ENCODE results near the gene CARMIL1. TPM values are rescaled to one million over a fixed set of nuclear protein-coding genes. Genes with fewer than 3 reads are reported as not detected.

Gene CARMIL1
- total RNA-seq = 10 to 100 TPM in 3 of 5 experiments, 1 to 10 TPM in 2; 3.3 to 12.8 (median 10.4) TPM
- 1 to 10 TPM; 2.2 to 3.4 TPM for polyA plus RNA-seq
- total RNA-seq = 38.6 reads per million, percentile 65 among the genes with 10 or more reads in this experiment

DNA sequence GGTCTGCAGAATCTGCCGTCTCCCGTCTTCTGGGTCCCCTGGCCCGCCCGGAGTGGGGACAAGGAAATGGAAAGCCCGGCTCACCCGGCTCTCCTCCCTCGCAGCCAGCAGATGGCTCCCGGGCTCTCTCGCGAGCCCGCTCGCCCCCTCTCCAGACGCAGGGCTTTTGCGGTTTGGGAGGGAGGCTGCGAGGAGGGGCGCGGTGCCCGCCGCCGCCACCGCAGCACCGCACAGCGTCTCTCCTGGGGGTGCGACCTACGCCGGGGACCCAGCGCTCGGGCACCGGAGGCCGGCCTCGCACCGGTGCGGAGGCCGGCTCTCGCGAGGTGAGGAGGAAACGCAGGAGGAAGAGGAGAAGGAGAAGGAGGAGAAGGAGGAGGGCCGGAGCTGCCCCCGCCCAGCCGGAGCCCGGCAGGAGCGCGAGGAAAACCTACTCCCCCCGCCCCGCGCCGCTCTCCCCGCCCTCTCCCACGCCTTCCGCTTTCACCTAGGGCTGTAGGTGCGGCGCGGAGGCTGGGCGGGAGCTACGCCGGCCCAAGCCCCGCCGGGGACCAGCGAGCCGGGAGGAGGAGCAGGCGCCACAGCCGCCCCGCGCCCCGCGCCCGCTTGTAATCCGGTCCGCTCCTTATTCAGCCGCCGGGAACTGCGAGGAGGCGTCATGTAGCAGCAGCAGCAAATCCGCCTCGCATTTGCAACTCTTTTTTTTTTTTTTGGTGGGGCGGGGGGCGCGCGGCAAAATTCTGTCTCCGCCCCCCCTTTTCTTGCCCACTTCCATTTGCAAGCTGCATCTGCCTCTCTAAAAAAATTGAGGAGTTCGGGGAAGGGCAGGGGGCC lies at the start of gene CARMIL1:
Gene CARMIL1 (plus strand): TSS at position 461 of the 834 bp plus-strand sequence. CDS start 422 bp downstream, outside the sequence.
- H3K27me3 Mint-ChIP-seq = peaks cover 0 to 16% (median 6%) of the 10 kb centered on the region in 5 donors
- intact Hi-C loops (cut with micrococcal nuclease) = loop anchor here (1.0 to 5.0 kb wide), 9 partner anchors 14 to 683 kb away; partner anchors contain the start of gene TRIM38 (in 1 of the 2)
- H3K36me3 ChIP-seq (ENCODE audit: control insufficient read depth in 2 of 3, insufficient read depth in 3 of 3, low read length in 3 of 3) = peaks cover 0 to 4% (median 0%) of the 10 kb centered on the region in 3 experiments

DNA sequence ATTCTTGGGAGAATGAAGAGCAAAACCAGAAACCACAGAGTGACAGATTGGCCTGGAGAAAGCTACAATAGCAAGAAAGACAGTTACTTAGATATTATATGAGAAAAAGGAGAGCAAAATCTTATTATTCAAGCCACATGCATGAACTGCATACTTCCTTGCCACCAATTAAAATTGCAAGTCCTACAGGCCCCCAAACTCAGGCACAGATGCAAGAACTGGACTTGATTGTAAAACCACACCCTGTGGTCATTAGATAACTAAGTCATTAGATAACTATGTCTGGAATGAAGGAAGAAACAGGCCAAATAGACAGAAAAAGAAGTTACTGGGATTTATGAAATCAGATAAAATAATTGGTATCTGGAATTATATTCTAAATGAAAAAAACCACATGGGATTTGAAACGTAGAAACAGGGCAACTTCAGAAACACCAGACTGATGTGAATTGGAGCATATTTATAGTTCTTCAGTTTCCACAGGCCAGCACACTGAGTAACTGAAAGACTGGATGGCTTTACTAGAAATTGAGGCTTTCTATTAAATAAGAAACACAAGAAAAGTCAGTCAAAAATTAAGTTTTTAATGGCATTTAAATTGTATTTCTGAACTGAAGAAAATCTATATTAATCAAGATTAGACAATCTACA lies 49.4 kb upstream of the CARMIL1 start:
- ATAC-seq (no peak), DNase-seq (no peak)
- Mint-ChIP-seq H3K36me3 (no peaks in the 10 kb centered on the region), H3K27me3 (peaks cover 0 to 8% (median 5%) of the 10 kb centered on the region in 5 donors), H3K27ac (no peak overlapping the region), H3K9me3 (no peaks in the 10 kb centered on the region), H3K4me1 (no peaks in the 10 kb centered on the region), H3K4me3 (no peak overlapping the region)
- Histone ChIP-seq H3K4me1 (ENCODE audit: control insufficient read depth in 2 of 2, insufficient read depth in 2 of 2, low read length in 2 of 2) (no peaks in the 10 kb centered on the region), H3K4me3 (ENCODE audit: low read length) (no peak overlapping the region), H3K36me3 (ENCODE audit: control insufficient read depth in 2 of 3, insufficient read depth in 3 of 3, low read length in 3 of 3) (no peaks in the 10 kb centered on the region), H3K27me3 (ENCODE audit: control insufficient read depth in 2 of 2, insufficient read depth in 2 of 2, low read length in 2 of 2) (no peaks in the 10 kb centered on the region), H3K9me3 (ENCODE audit: control insufficient read depth in 2 of 3, low read length in 3 of 3) (no peaks in the 10 kb centered on the region), H3K27ac (ENCODE audit: low read depth, low read length) (no peak overlapping the region)
- POLR2A ChIA-PET = no interaction called here
- intact Hi-C loops (cut with micrococcal nuclease) = no loop called here
- CTCF ChIA-PET = no interaction called here

More for the DNA sequence above, at the start of gene CARMIL1:
- DNase-seq (peak; percentile 46 to 76 (median 70)), ATAC-seq (peak; percentile 84)
- POLR2A ChIA-PET = interaction anchor here (0.6 to 3.1 kb wide), 15 partner anchors 8 to 211 kb away, joined by 3 to 22 read pairs (median 4); no protein-coding TSS in a partner anchor
- CTCF ChIA-PET = interaction anchor here (0.6 to 3.3 kb wide), 25 partner anchors 8 to 319 kb away, joined by 3 to 77 read pairs (median 3); no protein-coding TSS in a partner anchor
- Histone ChIP-seq H3K27me3 (ENCODE audit: control insufficient read depth in 2 of 2, insufficient read depth in 2 of 2, low read length in 2 of 2) (no peaks in the 10 kb centered on the region), H3K27ac (ENCODE audit: low read depth, low read length) (peak within 1 kb of the TSS; percentile 77), H3K4me1 (ENCODE audit: control insufficient read depth in 2 of 2, insufficient read depth in 2 of 2, low read length in 2 of 2) (peaks cover 14 to 15% of the 10 kb centered on the region in 2 donors), H3K4me3 (ENCODE audit: low read length) (peak within 1 kb of the TSS; percentile 64), H3K9me3 (ENCODE audit: control insufficient read depth in 2 of 3, low read length in 3 of 3) (no peaks in the 10 kb centered on the region)
- peaks cover 0 to 3% (median 0%) of the 10 kb centered on the region in 5 donors for H3K36me3 Mint-ChIP-seq
- peak within 1 kb of the TSS; percentile 74 to 94 (median 90) for H3K27ac Mint-ChIP-seq
- peaks cover 19 to 62% (median 41%) of the 10 kb centered on the region in 7 donors for H3K4me1 Mint-ChIP-seq
- no peaks in the 10 kb centered on the region for H3K9me3 Mint-ChIP-seq
- peak within 1 kb of the TSS; percentile 88 to 98 (median 94) for H3K4me3 Mint-ChIP-seq

DNA sequence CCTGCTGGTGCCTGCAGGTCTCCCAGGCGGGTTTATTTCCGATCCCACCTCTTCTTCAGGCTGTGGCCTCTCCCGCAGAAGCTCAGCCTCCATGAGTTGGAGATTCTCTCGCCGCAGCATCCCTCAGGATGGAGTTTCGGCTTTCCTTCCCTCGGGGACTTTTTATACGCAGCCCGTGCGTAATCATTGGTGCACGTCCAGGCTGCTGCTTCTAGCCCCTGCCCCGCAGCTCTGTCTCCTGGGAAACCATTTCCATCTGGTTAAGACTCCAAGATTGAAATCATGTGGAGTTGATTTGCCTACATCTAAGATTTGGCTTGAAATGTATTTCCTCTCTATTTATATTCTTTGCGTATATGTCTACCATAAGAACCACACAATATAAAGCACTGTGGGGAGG lies 46.7 kb upstream of the CARMIL1 start:
- Histone ChIP-seq H3K4me3 (ENCODE audit: low read length) (no peak overlapping the region), H3K27ac (ENCODE audit: low read depth, low read length) (no peak overlapping the region), H3K9me3 (ENCODE audit: control insufficient read depth in 2 of 3, low read length in 3 of 3) (no peaks in the 10 kb centered on the region), H3K4me1 (ENCODE audit: control insufficient read depth in 2 of 2, insufficient read depth in 2 of 2, low read length in 2 of 2) (no peaks in the 10 kb centered on the region), H3K27me3 (ENCODE audit: control insufficient read depth in 2 of 2, insufficient read depth in 2 of 2, low read length in 2 of 2) (no peaks in the 10 kb centered on the region), H3K36me3 (ENCODE audit: control insufficient read depth in 2 of 3, insufficient read depth in 3 of 3, low read length in 3 of 3) (no peaks in the 10 kb centered on the region)
- intact Hi-C loops (cut with micrococcal nuclease) = no loop called here
- peaks cover 0 to 5% (median 0%) of the 10 kb centered on the region in 5 donors for H3K27me3 Mint-ChIP-seq
- POLR2A ChIA-PET = no interaction called here
- no peak overlapping the region for H3K4me3 Mint-ChIP-seq
- no peak for ATAC-seq
- no peaks in the 10 kb centered on the region for H3K36me3 Mint-ChIP-seq
- CTCF ChIA-PET = no interaction called here
- no peaks in the 10 kb centered on the region for H3K9me3 Mint-ChIP-seq
- no peak for DNase-seq
- H3K4me1 Mint-ChIP-seq = no peaks in the 10 kb centered on the region
- no peak overlapping the region for H3K27ac Mint-ChIP-seq

DNA sequence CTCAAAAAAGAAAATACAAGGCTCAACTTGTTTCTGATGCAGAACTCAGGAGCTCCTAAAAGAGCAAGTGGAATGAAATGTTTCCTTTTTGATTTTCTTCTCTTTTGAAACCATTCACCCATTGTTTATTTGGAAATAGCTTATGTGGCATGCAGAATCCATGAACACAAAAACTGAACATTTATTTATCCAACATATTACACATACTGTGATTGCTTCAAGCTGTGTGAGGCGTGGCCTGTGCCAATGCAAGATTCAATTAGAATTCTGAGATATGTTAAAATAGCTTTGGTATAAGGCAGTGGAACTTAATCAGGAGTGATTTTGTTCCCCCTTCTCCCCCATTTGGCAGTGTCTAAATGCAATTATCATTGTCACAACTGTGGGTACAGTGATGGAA lies 45.9 kb upstream of the CARMIL1 start:
- intact Hi-C loops (cut with micrococcal nuclease) = no loop called here

DNA sequence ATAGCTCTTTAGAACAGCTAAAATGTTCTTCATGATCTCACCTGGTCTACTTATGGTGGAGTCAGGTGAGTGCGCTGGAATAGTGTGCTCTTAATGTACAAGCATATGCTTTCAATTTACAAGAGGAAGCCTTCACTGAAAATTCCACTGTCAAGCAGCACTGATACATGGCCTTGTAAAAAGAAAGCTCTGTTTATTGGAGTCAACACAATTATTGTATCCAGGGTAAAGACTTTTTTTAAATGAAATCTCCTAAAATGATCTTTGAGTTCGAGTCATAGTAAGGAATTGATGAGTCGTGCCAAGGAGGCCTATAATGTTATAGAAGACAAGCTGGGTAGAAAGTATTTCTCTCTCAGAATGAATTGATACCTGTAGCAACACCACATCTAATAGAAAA lies 41.6 kb upstream of the CARMIL1 start:
- no peak overlapping the region for H3K27ac ChIP-seq (ENCODE audit: low read depth, low read length)
- H3K27me3 Mint-ChIP-seq = peaks cover 0 to 5% (median 0%) of the 10 kb centered on the region in 5 donors
- no peaks in the 10 kb centered on the region for H3K27me3 ChIP-seq (ENCODE audit: control insufficient read depth in 2 of 2, insufficient read depth in 2 of 2, low read length in 2 of 2)
- no peaks in the 10 kb centered on the region for H3K4me1 Mint-ChIP-seq
- ChIA-PET POLR2A (no interaction called here), CTCF (no interaction called here)
- H3K4me1 ChIP-seq (ENCODE audit: control insufficient read depth in 2 of 2, insufficient read depth in 2 of 2, low read length in 2 of 2) = no peaks in the 10 kb centered on the region
- no peak for ATAC-seq
- H3K4me3 Mint-ChIP-seq = no peak overlapping the region
- no peak overlapping the region for H3K27ac Mint-ChIP-seq
- no peak overlapping the region for H3K4me3 ChIP-seq (ENCODE audit: low read length)
- H3K9me3 Mint-ChIP-seq = no peaks in the 10 kb centered on the region
- DNase-seq = no peak
- H3K36me3 ChIP-seq (ENCODE audit: control insufficient read depth in 2 of 3, insufficient read depth in 3 of 3, low read length in 3 of 3) = no peaks in the 10 kb centered on the region
- no peaks in the 10 kb centered on the region for H3K9me3 ChIP-seq (ENCODE audit: control insufficient read depth in 2 of 3, low read length in 3 of 3)
- H3K36me3 Mint-ChIP-seq = no peaks in the 10 kb centered on the region
- intact Hi-C loops (cut with micrococcal nuclease) = no loop called here

More for the DNA sequence above, 45.9 kb upstream of the CARMIL1 start:
- Mint-ChIP-seq H3K36me3 (no peaks in the 10 kb centered on the region), H3K4me3 (no peak overlapping the region), H3K27ac (no peak overlapping the region), H3K27me3 (peaks cover 0 to 5% (median 0%) of the 10 kb centered on the region in 5 donors), H3K9me3 (no peaks in the 10 kb centered on the region), H3K4me1 (no peaks in the 10 kb centered on the region)
- Histone ChIP-seq H3K27me3 (ENCODE audit: control insufficient read depth in 2 of 2, insufficient read depth in 2 of 2, low read length in 2 of 2) (no peaks in the 10 kb centered on the region), H3K27ac (ENCODE audit: low read depth, low read length) (no peak overlapping the region), H3K9me3 (ENCODE audit: control insufficient read depth in 2 of 3, low read length in 3 of 3) (no peaks in the 10 kb centered on the region), H3K4me1 (ENCODE audit: control insufficient read depth in 2 of 2, insufficient read depth in 2 of 2, low read length in 2 of 2) (no peaks in the 10 kb centered on the region), H3K36me3 (ENCODE audit: control insufficient read depth in 2 of 3, insufficient read depth in 3 of 3, low read length in 3 of 3) (no peaks in the 10 kb centered on the region), H3K4me3 (ENCODE audit: low read length) (no peak overlapping the region)
- POLR2A ChIA-PET = no interaction called here
- DNase-seq (no peak), ATAC-seq (no peak)
- CTCF ChIA-PET = interaction anchor here (0.8 kb wide), 2 partner anchors 10 to 33 kb away, joined by 3 read pairs; no protein-coding TSS in a partner anchor

DNA sequence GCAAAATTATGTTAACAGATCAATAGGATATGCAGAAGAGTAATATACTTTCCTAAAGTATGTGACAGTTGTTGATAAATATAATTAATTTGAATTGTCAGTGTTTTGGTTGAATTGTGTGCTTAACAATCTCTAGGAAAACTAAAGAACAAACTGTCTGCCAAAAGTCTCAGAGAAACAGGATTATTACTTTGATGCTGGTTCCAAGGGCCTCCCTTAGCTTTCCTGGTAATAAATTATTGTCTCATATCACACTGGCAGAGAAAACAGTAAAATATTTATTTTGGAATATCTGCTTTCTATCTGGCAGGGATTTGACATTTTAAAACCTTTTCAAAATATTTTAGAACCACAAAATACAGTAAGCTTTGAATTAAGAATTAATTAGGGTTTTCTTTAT lies 40.1 kb upstream of the CARMIL1 start:
- no peaks in the 10 kb centered on the region for H3K36me3 ChIP-seq (ENCODE audit: control insufficient read depth in 2 of 3, insufficient read depth in 3 of 3, low read length in 3 of 3)
- no peaks in the 10 kb centered on the region for H3K27me3 ChIP-seq (ENCODE audit: control insufficient read depth in 2 of 2, insufficient read depth in 2 of 2, low read length in 2 of 2)
- Mint-ChIP-seq H3K4me3 (no peak overlapping the region), H3K9me3 (no peaks in the 10 kb centered on the region), H3K27ac (no peak overlapping the region), H3K4me1 (no peaks in the 10 kb centered on the region), H3K36me3 (no peaks in the 10 kb centered on the region), H3K27me3 (peaks cover 0 to 5% (median 0%) of the 10 kb centered on the region in 5 donors)
- DNase-seq (no peak), ATAC-seq (no peak)
- ChIA-PET CTCF (interaction anchor here (1.0 kb wide), 1 partner anchor 317 kb away, joined by 3 read pairs; no protein-coding TSS in a partner anchor), POLR2A (no interaction called here)
- no peak overlapping the region for H3K27ac ChIP-seq (ENCODE audit: low read depth, low read length)
- intact Hi-C loops (cut with micrococcal nuclease) = no loop called here
- H3K4me1 ChIP-seq (ENCODE audit: control insufficient read depth in 2 of 2, insufficient read depth in 2 of 2, low read length in 2 of 2) = no peaks in the 10 kb centered on the region
- no peak overlapping the region for H3K4me3 ChIP-seq (ENCODE audit: low read length)
- H3K9me3 ChIP-seq (ENCODE audit: control insufficient read depth in 2 of 3, low read length in 3 of 3) = no peaks in the 10 kb centered on the region

All from naive thymus-derived CD4-positive, alpha-beta T cell (primary cell).